Breast epithelium (tissue), 4 donors: Measurements from ENCODE around the gene DACT3. TPM values are rescaled to one million over a fixed set of nuclear protein-coding genes. Genes with fewer than 3 reads are reported as not detected.

Source experiments
- DNase-seq, 2 donors: peaks; one replicate each; pipeline ENCODE4 v3.0.0-alpha.2; 2019; ENCODE audit warnings: low spot score in 2 of 2
- H3K27ac ChIP-seq, 2 donors: fragments of 200-600 bp; sonication (generic) in 1 of 2; one replicate each; pipeline ENCODE4 v1.5.1; 2016 to 2019; ENCODE audit warnings: mild to moderate bottlenecking in 1 of 2
- H3K27me3 ChIP-seq, 2 donors: fragments of 200-600 bp; sonication (generic) in 1 of 2; one replicate each; pipeline versions ENCODE4 v1.5.1 to v1.6.0; 2017 to 2019; ENCODE audit warnings: control low read depth in 1 of 2, mild to moderate bottlenecking in 1 of 2
- H3K36me3 ChIP-seq: fragments of 200-600 bp; one replicate; pipeline ENCODE4 v1.5.1; 2019
- H3K4me1 ChIP-seq, 2 donors: fragments of 200-600 bp; sonication (generic); one replicate each; pipeline ENCODE4 v1.5.1; 2016 to 2019; ENCODE audit warnings: control low read depth in 1 of 2
- H3K4me3 ChIP-seq, 3 donors: fragments of 200-600 bp; sonication (generic); 1 replicate in 2 of 3; 2 replicates in 1 of 3; pipeline ENCODE4 v1.5.1; 2016 to 2019; ENCODE audit warnings: mild to moderate bottlenecking in 3 of 3, moderate library complexity in 2 of 3
- H3K9me3 ChIP-seq, 2 donors: fragments of 200-600 bp; sonication (generic) in 1 of 2; one replicate each; pipeline ENCODE4 v1.5.1; 2016 to 2019; ENCODE audit warnings: control low read depth in 1 of 2
- CTCF ChIP-seq, 3 donors: fragments of 450-650 bp; IDR thresholded peaks; one replicate each; pipeline ENCODE4 v1.5.1; 2016 to 2017; ENCODE audit warnings: antibody characterized with exemption in 3 of 3, mild to moderate bottlenecking in 3 of 3, moderate library complexity in 3 of 3
- POLR2A ChIP-seq: fragments of 450-650 bp; IDR thresholded peaks from one replicate; pipeline ENCODE4 v1.6.1; 2016; ENCODE audit warnings: antibody characterized with exemption, mild to moderate bottlenecking, moderate library complexity
- POLR2AphosphoS5 ChIP-seq, 3 donors: sonication (generic); formaldehyde crosslinking; IDR thresholded peaks; one replicate each; pipeline ENCODE4 v1.6.1; 2017; ENCODE audit warnings: antibody characterized with exemption in 3 of 3
- intact Hi-C: fragments of 100-400 bp; cut with DNase I; formaldehyde crosslinking; loops from one replicate; pipeline ENCODE4 v1.15.1; 2023; ENCODE audit warnings: low total_unique reads
- total RNA-seq, 3 donors: library from RNA; depleted of rRNA; stranded (reverse); fragments of >200 nt; gene quantifications; one replicate each; pipeline ENCODE4 v1.1.0, GENCODE V29; 2016

DACT3 gene
- total RNA-seq, 3 donors from 2014 or later, result 0.48 to 3.9 (median 1.9) TPM

GRCh38 chr19:46693760-46694159, 32.8 kb upstream of the DACT3 start:
- H3K9me3 ChIP-seq, result no peaks in the 10 kb centered on the region
- DNase-seq, result no peak
- H3K27me3 ChIP-seq, result no peaks in the 10 kb centered on the region
- H3K4me3 ChIP-seq, result no peak overlapping the region
- H3K27ac ChIP-seq, result no peak overlapping the region
- no peaks in the 10 kb centered on the region for H3K4me1 ChIP-seq
- H3K36me3 ChIP-seq, result peaks cover 21% of the 10 kb centered on the region
- TF ChIP-seq CTCF (IDR thresholded peaks at IDR 0.05) (no peak), POLR2A (no peak), POLR2AphosphoS5 (IDR thresholded peaks at IDR 0.05) (no peak)
- intact Hi-C loops, result no loop called here

DNA sequence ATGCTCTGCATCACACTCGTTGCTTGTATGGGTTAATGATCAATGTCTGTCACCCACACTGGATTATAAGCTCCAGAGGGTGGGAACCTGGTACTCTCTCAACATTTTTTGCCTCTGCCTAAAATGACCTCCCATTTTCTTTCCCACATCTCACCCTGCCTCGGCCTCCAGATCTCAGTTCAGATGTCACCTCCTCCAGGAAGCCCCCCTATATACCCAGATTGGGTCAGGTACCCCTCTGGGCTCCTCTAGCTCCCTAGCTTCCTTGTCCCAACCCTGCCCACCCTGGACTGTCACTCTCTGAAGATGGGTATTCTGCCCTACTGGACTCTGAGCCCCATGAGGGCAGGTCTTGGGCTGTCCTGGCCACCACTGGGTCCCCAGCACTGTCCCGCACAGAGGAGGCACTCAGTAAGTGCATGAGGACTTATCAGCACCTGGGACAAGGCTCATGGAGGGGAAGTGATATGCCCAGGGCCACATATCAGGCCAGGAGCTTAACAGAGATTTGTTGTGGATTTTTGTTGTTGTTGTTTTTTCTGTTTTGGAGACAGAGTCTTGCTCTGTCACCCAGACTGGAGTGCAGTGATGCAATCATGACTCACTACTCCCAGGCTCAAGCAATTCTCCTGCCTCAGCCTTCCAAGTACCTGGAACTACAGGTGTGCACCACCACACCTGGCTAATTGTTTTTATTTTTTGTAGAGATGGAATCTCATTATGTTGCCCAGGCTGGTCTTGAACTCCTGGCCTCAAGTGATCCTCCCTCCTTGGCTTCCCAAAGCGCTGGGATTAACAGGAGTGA, 32.1 kb upstream of the DACT3 start:
- intact Hi-C loops, result no loop called here
- H3K27ac ChIP-seq, result peak overlapping the region in 1 of 2 donors; percentile 2
- no peaks in the 10 kb centered on the region for H3K4me1 ChIP-seq
- no peak for DNase-seq
- TF ChIP-seq CTCF (IDR thresholded peaks at IDR 0.05) (no peak), POLR2AphosphoS5 (IDR thresholded peaks at IDR 0.05) (no peak)
- H3K27me3 ChIP-seq, result no peaks in the 10 kb centered on the region
- no peaks in the 10 kb centered on the region for H3K9me3 ChIP-seq
- no peak overlapping the region for H3K4me3 ChIP-seq
- H3K36me3 ChIP-seq, result peaks cover 21% of the 10 kb centered on the region

DNA sequence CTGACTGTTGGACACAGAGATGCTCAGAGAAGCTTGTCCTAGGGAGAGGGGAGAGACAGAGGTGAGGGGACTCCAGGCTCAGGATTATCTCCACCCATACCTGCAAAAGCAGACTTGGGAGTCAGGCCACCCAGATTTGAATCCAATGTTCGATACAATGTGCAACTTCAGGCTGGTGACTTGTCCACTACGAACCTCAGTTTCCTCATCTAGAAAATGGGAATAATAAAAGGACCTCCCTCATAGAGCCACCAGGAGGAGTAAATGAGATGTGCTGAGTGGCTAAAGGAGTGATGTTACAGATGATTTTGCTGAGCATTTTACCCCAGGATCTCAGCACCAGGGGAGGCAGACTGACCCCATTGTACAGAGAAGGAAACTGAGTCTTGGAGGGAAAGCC, 31.0 kb upstream of the DACT3 start:
- intact Hi-C loops, result no loop called here
- DNase-seq, result no peak
- no peaks in the 10 kb centered on the region for H3K4me1 ChIP-seq
- peaks cover 21% of the 10 kb centered on the region for H3K36me3 ChIP-seq
- TF ChIP-seq CTCF (IDR thresholded peaks at IDR 0.05) (no peak), POLR2AphosphoS5 (IDR thresholded peaks at IDR 0.05) (no peak), POLR2A (no peak)
- H3K27ac ChIP-seq, result no peak overlapping the region
- H3K27me3 ChIP-seq, result no peaks in the 10 kb centered on the region
- no peak overlapping the region for H3K4me3 ChIP-seq
- H3K9me3 ChIP-seq, result no peaks in the 10 kb centered on the region

DNA sequence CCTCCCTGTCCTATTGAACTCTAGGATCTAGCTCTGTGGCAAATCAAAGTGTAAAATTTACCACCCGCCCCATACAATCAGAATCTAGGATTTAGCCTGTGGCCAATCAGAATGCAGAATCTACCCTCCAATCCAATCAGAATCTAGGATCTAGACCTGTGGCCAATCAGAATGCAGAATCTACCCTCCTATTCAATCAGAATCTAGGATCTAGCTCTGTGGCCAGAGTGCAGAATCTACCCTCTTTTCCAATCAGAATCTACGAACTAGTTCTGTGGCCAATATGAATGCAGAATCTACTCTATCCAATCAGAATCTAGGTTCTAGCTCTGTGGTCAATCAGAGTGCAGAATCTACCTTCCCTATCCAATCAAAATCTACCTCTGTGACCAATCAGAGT, 30.1 kb upstream of the DACT3 start:
- Histone ChIP-seq H3K36me3 (peaks cover 21% of the 10 kb centered on the region), H3K27ac (no peak overlapping the region)

More for the DNA sequence above, 30.1 kb upstream of the DACT3 start:
- H3K4me3 ChIP-seq, result no peak overlapping the region
- H3K27me3 ChIP-seq, result no peaks in the 10 kb centered on the region
- DNase-seq, result no peak
- intact Hi-C loops, result no loop called here
- H3K9me3 ChIP-seq, result no peaks in the 10 kb centered on the region
- TF ChIP-seq POLR2A (no peak), POLR2AphosphoS5 (IDR thresholded peaks at IDR 0.05) (no peak), CTCF (IDR thresholded peaks at IDR 0.05) (no peak)
- no peaks in the 10 kb centered on the region for H3K4me1 ChIP-seq
